ENCODE measurements around the gene ALG3. TPM values are rescaled to one million over a fixed set of nuclear protein-coding genes. Genes with fewer than 3 reads are reported as not detected.

ALG3 gene
- total and polyA plus RNA-seq, 2 experiments from 2014 or later, result 52.7 to 94.2 TPM

DNA sequence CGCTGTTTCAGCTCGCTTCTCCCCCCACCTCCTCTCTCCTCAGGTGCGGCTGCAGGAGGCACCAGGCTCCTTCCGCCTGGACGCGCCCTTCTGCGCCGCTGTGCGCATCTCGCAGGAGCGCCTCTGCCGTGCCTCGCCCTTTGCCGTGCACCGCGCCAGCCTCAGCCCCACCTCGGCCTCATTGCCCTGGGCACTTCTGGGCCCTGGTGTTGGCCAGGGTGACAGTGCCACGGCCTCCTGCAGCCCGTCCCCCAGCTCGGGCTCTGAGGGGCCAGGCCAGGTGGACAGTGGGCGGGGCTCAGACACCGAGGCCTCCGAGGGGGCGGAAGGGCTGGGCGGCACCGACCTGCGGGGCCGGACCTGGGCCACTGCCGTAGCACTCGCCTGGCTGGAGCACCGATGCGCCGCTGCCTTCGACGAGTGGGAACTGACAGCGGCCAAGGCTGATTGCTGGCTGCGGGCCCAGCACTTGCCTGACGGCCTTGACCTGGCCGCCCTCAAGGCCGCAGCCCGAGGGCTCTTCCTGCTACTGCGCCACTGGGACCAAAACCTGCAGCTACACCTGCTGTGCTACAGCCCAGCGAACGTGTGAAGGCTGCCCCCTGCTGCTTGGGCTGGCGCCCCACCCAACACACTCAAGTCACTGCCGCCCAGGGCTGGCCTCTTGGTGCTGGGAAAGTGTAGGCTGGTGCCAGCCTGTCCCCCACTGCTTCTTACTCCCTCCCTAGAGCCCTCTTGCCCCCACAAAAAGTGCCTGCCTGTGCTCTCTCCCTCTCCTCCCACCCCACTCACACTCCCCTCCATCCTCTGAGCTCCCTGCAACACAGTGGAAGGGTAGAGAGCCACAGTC is 7.1 kb downstream of the ALG3 start:
- H4K20me1 ChIP-seq (ENCODE audit: insufficient read depth), result no peaks in the 10 kb centered on the region
- no peak overlapping the region for H3K4me3 ChIP-seq
- no peaks in the 10 kb centered on the region for H3K36me3 ChIP-seq (ENCODE audit: low read depth)
- 18 to 33% methylated on average over 36 of the region's 46 CpGs for WGBS, 2 experiments (ENCODE audit: low coverage in 1 of 2, low lambda C conversion rate in 2 of 2, missing lambda C conversion rate in 2 of 2)
- H3K9ac ChIP-seq, result no peak overlapping the region
- no peaks in the 10 kb centered on the region for H3K9me3 ChIP-seq (ENCODE audit: low read depth)
- no peaks in the 10 kb centered on the region for H3F3A ChIP-seq (ENCODE audit: insufficient read depth)
- H2AFZ ChIP-seq, result no peak overlapping the region
- no peaks in the 10 kb centered on the region for H3K4me1 ChIP-seq (ENCODE audit: insufficient read depth)
- no peak for TF ChIP-seq EZH2phosphoT487 (IDR thresholded peaks at IDR 0.05; ENCODE audit: insufficient read depth, low read depth)
- TF ChIP-seq EZH2 (IDR thresholded peaks at IDR 0.05; ENCODE audit: insufficient read depth, poor library complexity, severe bottlenecking), result no peak
- no peaks in the 10 kb centered on the region for H3K9me2 ChIP-seq (ENCODE audit: insufficient read depth)
- peak; percentile 54 for DNase-seq
- no peaks in the 10 kb centered on the region for H3K27me3 ChIP-seq (replicated peaks; ENCODE audit: insufficient read depth)
- no peak overlapping the region for H3K27ac ChIP-seq
- in situ Hi-C loops (cut with MboI), result no loop called here
- no peak overlapping the region for H3K4me2 ChIP-seq (ENCODE audit: unreplicated experiment)
- peaks cover 10% of the 10 kb centered on the region; the same call in 1 of the 2 replicates for H3K79me2 ChIP-seq (ENCODE audit: insufficient read depth)

DNA sequence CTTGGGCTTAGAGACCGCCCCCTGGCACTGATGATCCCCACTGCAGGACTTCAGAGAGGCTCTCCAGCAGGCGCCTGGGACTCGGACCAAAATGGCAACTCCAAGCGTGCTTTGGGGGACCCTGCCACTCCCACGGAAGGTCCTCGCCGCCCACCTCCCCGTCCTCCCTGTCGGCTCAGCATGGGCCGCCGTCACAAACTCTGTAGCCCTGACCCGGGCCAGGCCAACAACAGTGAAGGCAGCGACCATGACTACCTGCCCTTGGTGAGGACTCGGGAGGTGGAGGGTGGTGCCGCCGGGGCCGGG is 7.7 kb downstream of the ALG3 start:
- 37 to 38% methylated on average over 15 to 16 of the region's 17 CpGs for WGBS, 2 experiments (ENCODE audit: low coverage in 1 of 2, low lambda C conversion rate in 2 of 2, missing lambda C conversion rate in 2 of 2)
- in situ Hi-C loops (cut with MboI), result no loop called here
- H3K9ac ChIP-seq, result no peak overlapping the region
- no peaks in the 10 kb centered on the region for H3K36me3 ChIP-seq (ENCODE audit: low read depth)
- H3K27me3 ChIP-seq (replicated peaks; ENCODE audit: insufficient read depth), result no peaks in the 10 kb centered on the region
- TF ChIP-seq EZH2 (IDR thresholded peaks at IDR 0.05; ENCODE audit: insufficient read depth, poor library complexity, severe bottlenecking), result no peak
- no peak for TF ChIP-seq EZH2phosphoT487 (IDR thresholded peaks at IDR 0.05; ENCODE audit: insufficient read depth, low read depth)
- no peaks in the 10 kb centered on the region for H3K9me2 ChIP-seq (ENCODE audit: insufficient read depth)
- DNase-seq, result no peak
- no peak overlapping the region for H3K4me3 ChIP-seq
- H3K4me2 ChIP-seq (ENCODE audit: unreplicated experiment), result no peak overlapping the region
- H4K20me1 ChIP-seq (ENCODE audit: insufficient read depth), result no peaks in the 10 kb centered on the region
- H2AFZ ChIP-seq, result no peak overlapping the region
- H3K4me1 ChIP-seq (ENCODE audit: insufficient read depth), result no peaks in the 10 kb centered on the region
- peaks cover 5% of the 10 kb centered on the region; the same call in 1 of the 2 replicates for H3K79me2 ChIP-seq (ENCODE audit: insufficient read depth)
- no peaks in the 10 kb centered on the region for H3F3A ChIP-seq (ENCODE audit: insufficient read depth)
- no peaks in the 10 kb centered on the region for H3K9me3 ChIP-seq (ENCODE audit: low read depth)
- no peak overlapping the region for H3K27ac ChIP-seq

DNA sequence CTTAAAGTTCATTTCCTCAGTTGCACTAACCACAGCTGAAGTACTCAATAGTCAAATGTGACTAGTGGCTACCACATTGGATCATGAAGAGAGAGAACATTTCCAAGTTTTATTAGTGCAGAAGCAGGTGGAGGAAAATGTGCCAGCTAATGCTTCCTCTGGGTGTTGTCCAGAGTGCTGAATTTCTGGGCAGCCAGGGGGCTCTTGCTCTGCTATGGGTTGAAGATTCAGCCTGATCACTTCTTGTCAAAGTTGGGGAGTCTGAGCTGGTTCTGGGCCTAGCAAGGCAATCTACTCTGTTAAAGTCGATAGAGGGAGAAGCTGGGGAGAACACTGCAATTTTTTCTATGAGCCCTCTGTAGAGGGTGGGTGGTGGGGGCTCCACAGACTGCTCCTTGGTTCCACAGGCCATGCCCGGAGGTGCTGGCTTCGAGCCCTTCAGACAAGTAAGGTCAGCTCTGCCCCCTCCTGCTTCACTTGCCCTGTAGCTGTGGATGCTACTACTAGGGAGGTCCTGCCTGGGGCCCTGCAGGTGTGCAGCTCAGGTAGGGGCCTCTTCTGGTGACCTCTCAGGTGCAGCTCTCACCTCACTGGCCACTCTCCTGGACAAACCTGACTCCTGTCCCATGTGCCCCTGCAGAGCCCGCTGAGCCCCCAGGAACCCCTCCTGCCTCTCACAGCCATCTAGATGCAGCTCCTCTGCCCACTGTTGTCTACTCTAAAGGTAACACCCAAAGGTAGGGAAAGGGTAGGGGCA is 8.2 kb downstream of the ALG3 start:
- no peak overlapping the region for H3K4me3 ChIP-seq
- no peak overlapping the region for H3K4me2 ChIP-seq (ENCODE audit: unreplicated experiment)
- no peak overlapping the region for H2AFZ ChIP-seq
- no peak overlapping the region for H3K9ac ChIP-seq
- H3F3A ChIP-seq (ENCODE audit: insufficient read depth), result no peaks in the 10 kb centered on the region
- peak; percentile 58 for DNase-seq
- H3K36me3 ChIP-seq (ENCODE audit: low read depth), result no peaks in the 10 kb centered on the region
- in situ Hi-C loops (cut with MboI), result no loop called here
- no peaks in the 10 kb centered on the region for H4K20me1 ChIP-seq (ENCODE audit: insufficient read depth)
- no peaks in the 10 kb centered on the region for H3K4me1 ChIP-seq (ENCODE audit: insufficient read depth)
- no peaks in the 10 kb centered on the region for H3K79me2 ChIP-seq (ENCODE audit: insufficient read depth)
- WGBS, 2 experiments (ENCODE audit: low coverage in 1 of 2, low lambda C conversion rate in 2 of 2, missing lambda C conversion rate in 2 of 2), result 77 to 82% methylated on average over 4 of the region's 4 CpGs
- no peaks in the 10 kb centered on the region for H3K9me2 ChIP-seq (ENCODE audit: insufficient read depth)
- no peak for TF ChIP-seq EZH2phosphoT487 (IDR thresholded peaks at IDR 0.05; ENCODE audit: insufficient read depth, low read depth)
- no peak for TF ChIP-seq EZH2 (IDR thresholded peaks at IDR 0.05; ENCODE audit: insufficient read depth, poor library complexity, severe bottlenecking)
- no peaks in the 10 kb centered on the region for H3K9me3 ChIP-seq (ENCODE audit: low read depth)
- no peak overlapping the region for H3K27ac ChIP-seq
- no peaks in the 10 kb centered on the region for H3K27me3 ChIP-seq (replicated peaks; ENCODE audit: insufficient read depth)

DNA sequence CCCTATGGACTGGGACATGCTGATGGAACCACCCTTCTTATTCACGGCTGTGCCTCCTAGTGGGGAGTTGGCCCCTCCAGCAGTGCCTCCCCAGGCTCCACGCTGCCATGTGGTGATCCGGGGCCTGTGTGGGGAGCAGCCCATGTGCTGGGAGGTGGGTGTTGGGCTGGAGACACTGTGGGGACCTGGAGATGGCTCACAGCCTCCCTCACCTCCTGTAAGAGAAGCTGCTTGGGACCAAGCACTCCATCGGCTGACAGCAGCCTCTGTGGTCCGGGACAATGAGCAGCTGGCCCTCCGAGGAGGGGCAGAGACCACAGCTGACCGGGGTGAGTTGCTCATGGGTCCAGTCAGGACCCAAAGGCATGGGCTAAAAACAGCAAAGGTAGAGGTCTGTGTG is 9.1 kb downstream of the ALG3 start:
- Histone ChIP-seq H3F3A (ENCODE audit: insufficient read depth) (no peaks in the 10 kb centered on the region), H3K9me3 (ENCODE audit: low read depth) (no peaks in the 10 kb centered on the region), H3K9me2 (ENCODE audit: insufficient read depth) (no peaks in the 10 kb centered on the region), H4K20me1 (ENCODE audit: insufficient read depth) (no peaks in the 10 kb centered on the region), H3K4me1 (ENCODE audit: insufficient read depth) (no peaks in the 10 kb centered on the region), H3K9ac (no peak overlapping the region), H3K27me3 (replicated peaks; ENCODE audit: insufficient read depth) (no peaks in the 10 kb centered on the region), H3K36me3 (ENCODE audit: low read depth) (no peaks in the 10 kb centered on the region), H3K4me2 (ENCODE audit: unreplicated experiment) (no peak overlapping the region), H2AFZ (no peak overlapping the region), H3K79me2 (ENCODE audit: insufficient read depth) (no peaks in the 10 kb centered on the region), H3K27ac (no peak overlapping the region), H3K4me3 (no peak overlapping the region)
- WGBS, 2 experiments (ENCODE audit: low coverage in 1 of 2, low lambda C conversion rate in 2 of 2, missing lambda C conversion rate in 2 of 2), result 54 to 63% methylated on average over 6 to 7 of the region's 7 CpGs
- in situ Hi-C loops (cut with MboI), result no loop called here
- TF ChIP-seq EZH2phosphoT487 (IDR thresholded peaks at IDR 0.05; ENCODE audit: insufficient read depth, low read depth), result no peak
- TF ChIP-seq EZH2 (IDR thresholded peaks at IDR 0.05; ENCODE audit: insufficient read depth, poor library complexity, severe bottlenecking), result no peak
- no peak for DNase-seq

Data from GM23248 (cell line).